Body of pancreas (tissue), 4 donors: ENCODE measurements around the gene ADAM33. TPM values are rescaled to one million over a fixed set of nuclear protein-coding genes. Genes with fewer than 3 reads are reported as not detected.
A peak's percentile ranks its signal among the peaks of the same experiment; 100 is the strongest.

Experiments used
- ATAC-seq: fragments of 150-250 bp; one replicate; pipeline ENCODE4 v1.9.1; 2016
- DNase-seq, 4 donors: peaks; one replicate each; pipeline ENCODE4 v3.0.0-alpha.2; 2019
- H3K27ac ChIP-seq, 4 donors: fragments of 200-600 bp; sonication (generic); 1 replicate in 3 of 4; 2 replicates in 1 of 4; pipeline versions ENCODE4 v1.5.1 to v1.6.1; 2016 to 2019; ENCODE audit warnings: mild to moderate bottlenecking in 1 of 4, mixed read lengths in 1 of 4, moderate library complexity in 1 of 4
- H3K27me3 ChIP-seq, 2 donors: fragments of 200-600 bp; sonication (generic); one replicate each; pipeline ENCODE4 v1.6.0; 2016; ENCODE audit warnings: mild to moderate bottlenecking in 1 of 2
- H3K36me3 ChIP-seq, 2 donors: fragments of 200-600 bp; sonication (generic); replicated peaks in 1 of 2; 2 replicates each; pipeline ENCODE4 v1.5.1; 2016; ENCODE audit warnings: low read depth in 2 of 2; ENCODE audit not compliant: insufficient read depth in 1 of 2
- H3K4me1 ChIP-seq: fragments of 200-600 bp; sonication (generic); one replicate; pipeline ENCODE4 v1.6.0; 2016
- H3K4me3 ChIP-seq, 2 donors: fragments of 200-600 bp; sonication (generic); 1 replicate in 1 of 2; 2 replicates in 1 of 2; pipeline ENCODE4 v1.5.1; 2016 to 2019
- H3K9me3 ChIP-seq, 3 donors: fragments of 200-600 bp; sonication (generic); 1 replicate in 2 of 3; 2 replicates in 1 of 3; pipeline ENCODE4 v1.5.1; 2016
- POLR2A ChIP-seq, 3 donors: fragments of 450-650 bp; IDR thresholded peaks; one replicate each; pipeline ENCODE4 v1.6.1; 2016; ENCODE audit warnings: antibody characterized with exemption in 3 of 3, mild to moderate bottlenecking in 2 of 3
- WGBS, 2 donors: methylation state at CpG; one replicate each; pipeline ENCODE4 v1.1.5; 2017; 5-methylcytosine and 5-hydroxymethylcytosine counted together
- intact Hi-C: fragments of 100-400 bp; cut with DNase I; formaldehyde crosslinking; loops from one replicate; pipeline ENCODE4 v1.15.1; 2023
- total RNA-seq, 2 donors: library from RNA; depleted of rRNA; stranded (reverse); fragments of >200 nt; gene quantifications; one replicate each; pipeline ENCODE4 v1.1.0, GENCODE V29; 2016
- TF ChIP-seq, protein P1 (sequence below), 7 experiments: fragments of 450-650 bp in 4 of 7; fragments of 200-600 bp in 3 of 7; sonication (generic) in 3 of 7; IDR thresholded peaks; one replicate each; pipeline ENCODE4 v1.5.1; 2016 to 2019; ENCODE audit warnings: antibody characterized with exemption in 7 of 7

Gene ADAM33
- total RNA-seq, 2 donors from 2014 or later, result 11.2 to 29.0 TPM

GRCh38 chr20:3658019-3658715 lies 23.6 kb downstream of the ADAM33 start:
- intact Hi-C loops, result no loop called here
- DNase-seq (peak in 1 of 4 donors; percentile 6), ATAC-seq (no peak)
- Histone ChIP-seq H3K9me3 (no peaks in the 10 kb centered on the region), H3K27ac (no peak overlapping the region), H3K27me3 (peaks cover 0 to 4% of the 10 kb centered on the region in 2 donors), H3K4me1 (peaks cover 10% of the 10 kb centered on the region), H3K36me3 (no peaks in the 10 kb centered on the region), H3K4me3 (no peak overlapping the region)
- no peak for TF ChIP-seq POLR2A (IDR thresholded peaks at IDR 0.05)
- TF ChIP-seq, protein P1, sequence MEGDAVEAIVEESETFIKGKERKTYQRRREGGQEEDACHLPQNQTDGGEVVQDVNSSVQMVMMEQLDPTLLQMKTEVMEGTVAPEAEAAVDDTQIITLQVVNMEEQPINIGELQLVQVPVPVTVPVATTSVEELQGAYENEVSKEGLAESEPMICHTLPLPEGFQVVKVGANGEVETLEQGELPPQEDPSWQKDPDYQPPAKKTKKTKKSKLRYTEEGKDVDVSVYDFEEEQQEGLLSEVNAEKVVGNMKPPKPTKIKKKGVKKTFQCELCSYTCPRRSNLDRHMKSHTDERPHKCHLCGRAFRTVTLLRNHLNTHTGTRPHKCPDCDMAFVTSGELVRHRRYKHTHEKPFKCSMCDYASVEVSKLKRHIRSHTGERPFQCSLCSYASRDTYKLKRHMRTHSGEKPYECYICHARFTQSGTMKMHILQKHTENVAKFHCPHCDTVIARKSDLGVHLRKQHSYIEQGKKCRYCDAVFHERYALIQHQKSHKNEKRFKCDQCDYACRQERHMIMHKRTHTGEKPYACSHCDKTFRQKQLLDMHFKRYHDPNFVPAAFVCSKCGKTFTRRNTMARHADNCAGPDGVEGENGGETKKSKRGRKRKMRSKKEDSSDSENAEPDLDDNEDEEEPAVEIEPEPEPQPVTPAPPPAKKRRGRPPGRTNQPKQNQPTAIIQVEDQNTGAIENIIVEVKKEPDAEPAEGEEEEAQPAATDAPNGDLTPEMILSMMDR (IDR thresholded peaks at IDR 0.05), result no peak
- WGBS, 2 donors, result 85 to 93% methylated on average over 6 to 7 of the region's 7 CpGs

DNA sequence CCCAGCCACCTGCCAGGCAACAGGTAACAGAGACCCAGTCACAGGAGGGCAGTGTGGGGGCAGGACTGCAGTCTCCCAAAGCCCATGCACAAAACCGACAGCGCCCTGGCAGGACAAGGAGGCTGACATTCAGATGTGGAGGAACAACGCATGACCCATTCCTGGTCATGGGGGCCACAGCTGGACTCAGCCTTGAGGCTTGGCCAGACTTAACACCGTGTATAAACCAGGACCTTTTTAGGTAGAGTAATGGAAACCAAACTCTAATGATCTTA lies 26.7 kb downstream of the ADAM33 start:
- Histone ChIP-seq H3K36me3 (no peaks in the 10 kb centered on the region), H3K9me3 (no peaks in the 10 kb centered on the region), H3K4me1 (peaks cover 17% of the 10 kb centered on the region), H3K4me3 (no peak overlapping the region), H3K27ac (no peak overlapping the region), H3K27me3 (no peaks in the 10 kb centered on the region)
- no peak for ATAC-seq
- 68 to 89% methylated on average over 3 to 4 of the region's 4 CpGs for WGBS, 2 donors
- TF ChIP-seq, protein P1 (IDR thresholded peaks at IDR 0.05), result no peak
- no peak for TF ChIP-seq POLR2A (IDR thresholded peaks at IDR 0.05)
- no peak for DNase-seq
- intact Hi-C loops, result no loop called here

- intact Hi-C loops, result no loop called here
- Histone ChIP-seq H3K27me3 (no peaks in the 10 kb centered on the region), H3K4me1 (peaks cover 17% of the 10 kb centered on the region), H3K4me3 (no peak overlapping the region), H3K27ac (no peak overlapping the region), H3K36me3 (no peaks in the 10 kb centered on the region), H3K9me3 (no peaks in the 10 kb centered on the region)
- ATAC-seq (no peak), DNase-seq (peak in 1 of 4 donors; percentile 6)
- TF ChIP-seq POLR2A (IDR thresholded peaks at IDR 0.05), result no peak
- TF ChIP-seq, protein P1 (IDR thresholded peaks at IDR 0.05), result no peak
- 85 to 86% methylated on average over 16 to 17 of the region's 17 CpGs for WGBS, 2 donors
These were observed 27.3 kb downstream of the ADAM33 start for GRCh38 chr20:3654326-3655130.

GRCh38 chr20:3653921-3654320 lies 27.9 kb downstream of the ADAM33 start:
- Histone ChIP-seq H3K27ac (no peak overlapping the region), H3K9me3 (no peaks in the 10 kb centered on the region), H3K36me3 (no peaks in the 10 kb centered on the region), H3K4me3 (no peak overlapping the region), H3K27me3 (no peaks in the 10 kb centered on the region), H3K4me1 (peaks cover 17% of the 10 kb centered on the region)
- no peak for ATAC-seq
- intact Hi-C loops, result no loop called here
- 73 to 83% methylated on average over 2 of the region's 2 CpGs for WGBS, 2 donors
- DNase-seq, result no peak
- TF ChIP-seq, protein P1 (IDR thresholded peaks at IDR 0.05), result no peak
- no peak for TF ChIP-seq POLR2A (IDR thresholded peaks at IDR 0.05)
